ENCODE data around the gene SLC26A4.
A peak's percentile ranks its signal among the peaks of the same experiment; 100 is the strongest.

Gene SLC26A4

GRCh38 chr7:107661081-107661864 is 645 bp downstream of the SLC26A4 start:
- peak; percentile 33 for DNase-seq (ENCODE audit: low spot score)

GRCh38 chr7:107661865-107662379 is 1.3 kb downstream of the SLC26A4 start:
- DNase-seq (ENCODE audit: low spot score): no peak

- no peak for DNase-seq (ENCODE audit: low spot score)
These were observed 2.6 kb downstream of the SLC26A4 start for GRCh38 chr7:107663196-107663595.

- DNase-seq (ENCODE audit: low spot score): no peak
These were observed 6.2 kb downstream of the SLC26A4 start for GRCh38 chr7:107666790-107667189.

GRCh38 chr7:107667341-107667740 is 6.7 kb downstream of the SLC26A4 start:
- DNase-seq (ENCODE audit: low spot score): no peak

- DNase-seq (ENCODE audit: low spot score): no peak
These were observed 7.7 kb downstream of the SLC26A4 start for GRCh38 chr7:107668296-107668695.

- DNase-seq (ENCODE audit: low spot score): no peak
These were observed 11.6 kb downstream of the SLC26A4 start for GRCh38 chr7:107672183-107672582.

GRCh38 chr7:107676249-107676648 is 15.6 kb downstream of the SLC26A4 start:
- no peak for DNase-seq (ENCODE audit: low spot score)

GRCh38 chr7:107678110-107678753 is 17.6 kb downstream of the SLC26A4 start:
- DNase-seq (ENCODE audit: low spot score): no peak

- DNase-seq (ENCODE audit: low spot score): no peak
These were observed 19.9 kb downstream of the SLC26A4 start for GRCh38 chr7:107680478-107680877.

GRCh38 chr7:107682886-107683285 is 22.3 kb downstream of the SLC26A4 start:
- DNase-seq (ENCODE audit: low spot score): no peak

GRCh38 chr7:107684287-107684686 is 23.7 kb downstream of the SLC26A4 start:
- no peak for DNase-seq (ENCODE audit: low spot score)

GRCh38 chr7:107684947-107685463 is 24.4 kb downstream of the SLC26A4 start:
- no peak for DNase-seq (ENCODE audit: low spot score)

- no peak for DNase-seq (ENCODE audit: low spot score)
These were observed 26.3 kb downstream of the SLC26A4 start for GRCh38 chr7:107686816-107687387.

- no peak for DNase-seq (ENCODE audit: low spot score)
These were observed 27.0 kb downstream of the SLC26A4 start for GRCh38 chr7:107687656-107688055.

GRCh38 chr7:107689553-107689952 is 28.9 kb downstream of the SLC26A4 start:
- no peak for DNase-seq (ENCODE audit: low spot score)

- DNase-seq (ENCODE audit: low spot score): no peak
These were observed 29.5 kb downstream of the SLC26A4 start for GRCh38 chr7:107690084-107690483.

GRCh38 chr7:107690611-107691010 is 30.0 kb downstream of the SLC26A4 start:
- peak; percentile 13 for DNase-seq (ENCODE audit: low spot score)

- DNase-seq (ENCODE audit: low spot score): peak; percentile 17
These were observed 31.1 kb downstream of the SLC26A4 start for GRCh38 chr7:107691716-107692115.

- peak; percentile 12 for DNase-seq (ENCODE audit: low spot score)
These were observed 31.9 kb downstream of the SLC26A4 start for GRCh38 chr7:107692501-107692900.

GRCh38 chr7:107693396-107693795 is 32.8 kb downstream of the SLC26A4 start:
- DNase-seq (ENCODE audit: low spot score): no peak

- DNase-seq (ENCODE audit: low spot score): no peak
These were observed 33.8 kb downstream of the SLC26A4 start for GRCh38 chr7:107694386-107694785.
